22Rv1 (cell line): ENCODE data around the gene FBH1.

Experiments
- H3K27ac ChIP-seq: fragments of 450-650 bp; 2 replicates; pipeline ENCODE4 v1.5.1; 2017
- CTCF ChIP-seq: fragments of 450-650 bp; IDR thresholded peaks from 2 replicates; pipeline ENCODE4 v1.5.1; 2017; ENCODE audit warnings: mild to moderate bottlenecking
- ZFX ChIP-seq: fragments of 450-650 bp; IDR thresholded peaks from 2 replicates; pipeline ENCODE4 v1.6.1; 2017; ENCODE audit warnings: antibody characterized with exemption, borderline replicate concordance

The FBH1 gene

GRCh38 chr10:5894403-5894802, 4.4 kb downstream of the FBH1 start:
- TF ChIP-seq CTCF (no peak), ZFX (no peak)
- no peak overlapping the region for H3K27ac ChIP-seq

- no peak overlapping the region for H3K27ac ChIP-seq
- TF ChIP-seq CTCF = no peak
- TF ChIP-seq ZFX = no peak
These were observed 4.8 kb downstream of the FBH1 start for GRCh38 chr10:5894873-5895272.

- TF ChIP-seq ZFX (no peak), CTCF (no peak)
- H3K27ac ChIP-seq = no peak overlapping the region
These were observed 5.3 kb downstream of the FBH1 start for GRCh38 chr10:5895365-5895764.

GRCh38 chr10:5895804-5896203, 5.8 kb downstream of the FBH1 start:
- H3K27ac ChIP-seq = no peak overlapping the region
- no peak for TF ChIP-seq CTCF
- TF ChIP-seq ZFX = no peak

GRCh38 chr10:5896208-5897052, 6.4 kb downstream of the FBH1 start:
- H3K27ac ChIP-seq = no peak overlapping the region
- TF ChIP-seq CTCF = no peak
- TF ChIP-seq ZFX = no peak

- H3K27ac ChIP-seq = no peak overlapping the region
- TF ChIP-seq ZFX (no peak), CTCF (no peak)
These were observed 7.0 kb downstream of the FBH1 start for GRCh38 chr10:5897053-5897340.

GRCh38 chr10:5897504-5897903, 7.5 kb downstream of the FBH1 start:
- no peak overlapping the region for H3K27ac ChIP-seq
- TF ChIP-seq CTCF (no peak), ZFX (no peak)
